Stomach (tissue), 9 donors: ENCODE results near the gene TSTD2. TPM values are rescaled to one million over a fixed set of nuclear protein-coding genes. Genes with fewer than 3 reads are reported as not detected.
A peak's percentile ranks its signal among the peaks of the same experiment; 100 is the strongest.
"Not testable (repeated sequence)": the region's sequence is repeated elsewhere in the genome, so short reads cannot be mapped to it uniquely, and the experiment has no call there.

Experiments used
- DNase-seq, 2 donors: peaks; one replicate each; pipeline versions ENCODE4 v3.0.0 to v3.0.0-alpha.2; 2013 to 2019
- H3K27ac ChIP-seq, 5 donors: fragments of 200-600 bp in 4 of 5; sonication (generic) in 4 of 5; one replicate each; pipeline ENCODE4 v1.5.1; 2013 to 2019; ENCODE audit warnings: mild to moderate bottlenecking in 1 of 5, moderate library complexity in 1 of 5
- H3K27me3 ChIP-seq, 3 donors: fragments of 200-600 bp; sonication (generic); one replicate each; pipeline ENCODE4 v1.5.1; 2017 to 2019; ENCODE audit warnings: mixed run types in 1 of 3
- H3K36me3 ChIP-seq, 4 donors: fragments of 200-600 bp; sonication (generic); 1 replicate in 3 of 4; 2 replicates in 1 of 4; pipeline ENCODE4 v1.5.1; 2016 to 2019
- H3K4me1 ChIP-seq, 4 donors: fragments of 200-600 bp; sonication (generic); one replicate each; pipeline ENCODE4 v1.5.1; 2016 to 2019
- H3K4me3 ChIP-seq, 4 donors: fragments of 200-600 bp; sonication (generic) in 3 of 4; one replicate each; pipeline ENCODE4 v1.5.1; 2016 to 2019; ENCODE audit warnings: mild to moderate bottlenecking in 1 of 4
- H3K9me3 ChIP-seq, 4 donors: fragments of 200-600 bp; sonication (generic); one replicate each; pipeline ENCODE4 v1.5.1; 2016 to 2019
- EP300 ChIP-seq: sonication (generic); formaldehyde crosslinking; IDR thresholded peaks from one replicate; pipeline ENCODE4 v1.6.1; 2017; ENCODE audit warnings: antibody characterized with exemption
- POLR2A ChIP-seq, 4 donors: fragments of 450-650 bp; IDR thresholded peaks; one replicate each; pipeline ENCODE4 v1.6.1; 2016; ENCODE audit warnings: antibody characterized with exemption in 4 of 4, control low read depth in 2 of 4, mild to moderate bottlenecking in 1 of 4, moderate library complexity in 1 of 4
- POLR2AphosphoS5 ChIP-seq, 3 donors: sonication (generic); formaldehyde crosslinking; IDR thresholded peaks; one replicate each; pipeline ENCODE4 v1.6.1; 2016; ENCODE audit warnings: antibody characterized with exemption in 3 of 3
- WGBS, 5 donors: extraction: QIAGEN DNeasy Blood & Tissue Kit in 3 of 5; methylation state at CpG; one replicate each; pipeline versions ENCODE4 v1.1.5 to v1.1.7; 2013 to 2018; 5-methylcytosine and 5-hydroxymethylcytosine counted together
- intact Hi-C: fragments of 100-400 bp; cut with DNase I; formaldehyde crosslinking; loops from one replicate; pipeline ENCODE4 v1.15.1; 2023; ENCODE audit warnings: low total_unique reads
- polyA plus RNA-seq, 3 donors: library from polyadenylated mRNA; stranded (reverse); fragments of 200-250 nt; gene quantifications; one replicate each; pipeline ENCODE4 v1.2.3, GENCODE V29; 2013
- total RNA-seq, 5 donors: library from RNA; depleted of rRNA; stranded (reverse); fragments of >200 nt; gene quantifications; one replicate each; pipeline versions ENCODE4 v1.1.0 to v1.2.3, GENCODE V29; 2014 to 2016
- TF ChIP-seq, protein P1 (sequence below), 7 experiments: fragments of 450-650 bp in 4 of 7; fragments of 200-600 bp in 3 of 7; sonication (generic) in 3 of 7; IDR thresholded peaks; one replicate each; pipeline ENCODE4 v1.5.1; 2016 to 2019; ENCODE audit warnings: antibody characterized with exemption in 7 of 7, control low read depth in 2 of 7, mild to moderate bottlenecking in 1 of 7
- donor health status: healthy with polysubstance abuse.
- donor health status: Bipolar disorder and iron deficiency.
- donor health status: healthy.

Gene TSTD2
- total and polyA plus RNA-seq, 8 donors = 2.3 to 29.9 (median 12.3) TPM

DNA sequence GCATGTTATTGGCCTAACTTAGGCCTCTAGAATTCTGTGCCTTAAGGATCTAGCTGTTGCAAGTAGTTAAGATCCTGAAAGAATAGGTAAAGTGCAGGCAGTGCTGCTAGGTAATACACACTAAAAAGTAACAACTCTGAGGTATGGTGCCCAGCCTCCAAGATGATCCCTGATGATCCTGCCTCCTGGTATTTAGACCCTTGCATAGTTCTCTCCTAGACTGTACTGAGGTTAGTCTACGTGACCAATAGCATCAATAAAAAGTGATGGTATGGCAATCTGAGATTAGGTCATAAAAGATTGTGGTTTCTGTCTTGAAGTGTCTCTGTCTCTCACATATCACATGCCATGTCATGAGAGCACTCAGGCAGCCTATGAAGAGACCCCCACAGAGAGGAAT lies 9.2 kb downstream of the TSTD2 start:
- Histone ChIP-seq H3K36me3 (peaks cover 13 to 69% (median 59%) of the 10 kb centered on the region in 4 donors), H3K9me3 (no peaks in the 10 kb centered on the region), H3K27me3 (no peaks in the 10 kb centered on the region), H3K4me3 (no peak overlapping the region), H3K4me1 (peaks cover 5 to 17% (median 11%) of the 10 kb centered on the region in 4 donors), H3K27ac (no peak overlapping the region)
- no peak for DNase-seq
- TF ChIP-seq, protein P1, sequence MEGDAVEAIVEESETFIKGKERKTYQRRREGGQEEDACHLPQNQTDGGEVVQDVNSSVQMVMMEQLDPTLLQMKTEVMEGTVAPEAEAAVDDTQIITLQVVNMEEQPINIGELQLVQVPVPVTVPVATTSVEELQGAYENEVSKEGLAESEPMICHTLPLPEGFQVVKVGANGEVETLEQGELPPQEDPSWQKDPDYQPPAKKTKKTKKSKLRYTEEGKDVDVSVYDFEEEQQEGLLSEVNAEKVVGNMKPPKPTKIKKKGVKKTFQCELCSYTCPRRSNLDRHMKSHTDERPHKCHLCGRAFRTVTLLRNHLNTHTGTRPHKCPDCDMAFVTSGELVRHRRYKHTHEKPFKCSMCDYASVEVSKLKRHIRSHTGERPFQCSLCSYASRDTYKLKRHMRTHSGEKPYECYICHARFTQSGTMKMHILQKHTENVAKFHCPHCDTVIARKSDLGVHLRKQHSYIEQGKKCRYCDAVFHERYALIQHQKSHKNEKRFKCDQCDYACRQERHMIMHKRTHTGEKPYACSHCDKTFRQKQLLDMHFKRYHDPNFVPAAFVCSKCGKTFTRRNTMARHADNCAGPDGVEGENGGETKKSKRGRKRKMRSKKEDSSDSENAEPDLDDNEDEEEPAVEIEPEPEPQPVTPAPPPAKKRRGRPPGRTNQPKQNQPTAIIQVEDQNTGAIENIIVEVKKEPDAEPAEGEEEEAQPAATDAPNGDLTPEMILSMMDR (IDR thresholded peaks at IDR 0.05) = no peak
- TF ChIP-seq EP300 = no peak
- no peak for TF ChIP-seq POLR2A (IDR thresholded peaks at IDR 0.05)
- no peak for TF ChIP-seq POLR2AphosphoS5 (IDR thresholded peaks at IDR 0.05)
- WGBS, 5 donors = 93 to 100% (median 96%) methylated on average over 1 of the region's 1 CpG
- intact Hi-C loops = no loop called here

DNA sequence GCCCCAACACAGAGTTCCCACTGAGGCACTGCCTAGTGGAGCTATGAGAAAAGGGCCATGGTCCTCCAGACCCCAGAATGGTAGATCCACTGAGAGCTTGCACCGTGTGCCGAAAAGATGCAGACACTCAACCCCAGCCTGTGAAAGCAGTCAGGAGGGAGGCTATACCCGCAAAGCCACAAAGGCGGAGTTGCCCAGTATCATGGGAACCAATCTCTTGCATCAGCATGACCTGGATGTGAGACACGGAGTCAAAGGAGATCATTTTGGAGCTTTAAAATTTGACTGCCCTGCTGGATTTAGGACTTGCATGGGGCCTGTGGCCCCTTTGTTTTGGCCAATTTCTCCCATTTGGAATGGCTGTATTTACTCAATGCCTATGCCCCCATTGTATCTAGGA lies 10.7 kb downstream of the TSTD2 start:
- DNase-seq = not testable (repeated sequence)

DNA sequence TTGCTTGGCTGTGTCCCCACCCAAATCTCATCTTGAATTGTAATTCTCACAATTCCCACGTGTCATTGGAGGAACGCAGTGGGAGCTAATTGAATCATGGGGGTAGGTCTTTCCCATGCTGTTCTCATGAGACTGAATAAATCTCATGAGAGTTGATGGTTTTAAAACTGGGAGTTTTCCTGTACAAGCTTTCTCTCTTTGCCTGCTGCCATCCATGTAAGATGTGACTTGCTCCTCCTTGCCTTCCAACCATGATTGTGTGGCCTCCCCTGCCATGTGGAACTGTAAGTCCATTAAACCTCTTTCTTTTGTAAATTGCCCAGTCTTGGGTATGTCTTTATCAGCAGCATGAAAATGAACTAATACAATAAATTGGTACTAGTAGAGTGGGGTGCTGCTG lies 13.1 kb downstream of the TSTD2 start:
- H3K4me1 ChIP-seq, DNase-seq, H3K27me3 ChIP-seq, intact Hi-C loops, H3K9me3 ChIP-seq, H3K27ac ChIP-seq, H3K4me3 ChIP-seq: not testable (repeated sequence)
- peaks cover 10 to 84% (median 74%) of the 10 kb centered on the region in 4 donors for H3K36me3 ChIP-seq
- 93 to 100% (median 97%) methylated on average over 2 of the region's 2 CpGs for WGBS, 5 donors

More for the DNA sequence above, 10.7 kb downstream of the TSTD2 start:
- H3K27ac ChIP-seq, intact Hi-C loops, H3K4me3 ChIP-seq, H3K9me3 ChIP-seq, H3K4me1 ChIP-seq, H3K27me3 ChIP-seq: not testable (repeated sequence)
- 95 to 98% (median 95%) methylated on average over 5 of the region's 5 CpGs for WGBS, 5 donors
- H3K36me3 ChIP-seq = peaks cover 15 to 78% (median 64%) of the 10 kb centered on the region in 4 donors

DNA sequence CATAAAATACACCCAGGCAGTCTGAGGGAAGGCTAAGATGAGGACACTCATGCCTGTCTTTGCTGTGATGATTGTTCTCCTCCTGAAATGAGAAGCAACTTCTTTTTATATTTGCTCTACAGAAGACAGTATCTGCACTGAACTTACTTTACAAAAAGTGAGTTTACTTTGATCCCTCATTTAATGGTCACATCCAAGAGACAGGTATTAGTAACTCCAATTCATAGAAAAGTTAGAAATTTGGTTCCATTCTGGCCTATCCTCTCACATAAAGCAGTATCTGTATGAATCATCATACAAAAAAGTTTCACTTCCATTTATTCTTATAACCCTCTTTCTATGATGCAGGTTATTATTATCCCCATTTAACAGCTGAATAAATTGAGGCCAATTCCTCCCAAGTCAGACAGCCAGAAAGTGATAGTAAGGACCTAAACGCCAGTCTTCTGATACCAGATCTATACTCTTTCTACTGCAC lies 15.2 kb downstream of the TSTD2 start:
- Histone ChIP-seq H3K27ac (no peak overlapping the region), H3K4me1 (peaks cover 0 to 9% (median 4%) of the 10 kb centered on the region in 4 donors), H3K27me3 (no peaks in the 10 kb centered on the region), H3K36me3 (peaks cover 6 to 79% (median 68%) of the 10 kb centered on the region in 4 donors), H3K4me3 (no peak overlapping the region), H3K9me3 (no peaks in the 10 kb centered on the region)
- no peak for TF ChIP-seq POLR2AphosphoS5 (IDR thresholded peaks at IDR 0.05)
- TF ChIP-seq EP300 = no peak
- TF ChIP-seq, protein P1 (IDR thresholded peaks at IDR 0.05) = no peak
- no peak for TF ChIP-seq POLR2A (IDR thresholded peaks at IDR 0.05)
- intact Hi-C loops = no loop called here
- no peak for DNase-seq
- 56 to 93% (median 84%) methylated on average over 1 of the region's 1 CpG for WGBS, 5 donors

DNA sequence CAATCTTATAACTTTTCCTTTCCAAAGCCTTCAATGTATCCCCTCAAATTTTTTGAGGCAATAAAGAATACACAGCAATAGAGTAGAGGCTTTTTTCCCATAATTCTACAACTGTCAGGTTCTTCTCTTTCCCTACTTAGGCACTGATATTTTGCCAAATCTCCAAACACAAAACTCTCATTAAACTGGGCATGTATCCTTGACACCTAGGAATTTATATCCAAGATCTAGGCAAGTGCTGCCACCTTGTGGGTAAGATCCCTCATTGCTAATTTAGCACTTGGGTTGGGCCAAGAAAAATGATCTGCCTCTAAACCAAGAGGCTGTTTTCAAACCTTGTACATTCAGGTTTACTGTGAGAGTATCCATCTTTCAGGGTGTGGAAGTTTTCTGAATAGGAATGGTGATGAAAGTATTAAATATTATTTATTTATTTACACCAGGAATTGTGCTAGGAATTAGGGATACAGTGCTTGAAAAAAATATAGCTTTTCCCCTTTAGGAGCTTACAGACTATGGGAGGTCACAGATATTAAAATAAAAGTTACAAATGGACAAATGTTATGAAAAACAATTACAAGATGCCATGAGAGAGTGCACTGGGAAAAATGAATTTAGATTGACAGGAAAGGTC lies 17.6 kb downstream of the TSTD2 start:
- intact Hi-C loops = no loop called here
- no peak overlapping the region for H3K27ac ChIP-seq
- peak; percentile 74 to 85 for DNase-seq
- H3K27me3 ChIP-seq = no peaks in the 10 kb centered on the region
- H3K36me3 ChIP-seq = peaks cover 19 to 80% (median 70%) of the 10 kb centered on the region in 4 donors
- TF ChIP-seq, protein P1 (IDR thresholded peaks at IDR 0.05) = peak in 5 of 7 experiments; percentile 51 to 83 (median 81)
- no peak for TF ChIP-seq POLR2A (IDR thresholded peaks at IDR 0.05)
- peak in 1 of 3 donors; percentile 63 for TF ChIP-seq POLR2AphosphoS5 (IDR thresholded peaks at IDR 0.05)
- no peak for TF ChIP-seq EP300
- no peaks in the 10 kb centered on the region for H3K9me3 ChIP-seq
- peaks cover 0 to 9% (median 4%) of the 10 kb centered on the region in 4 donors for H3K4me1 ChIP-seq
- H3K4me3 ChIP-seq = no peak overlapping the region
